ENCODE results near the gene ERBB4.

DNA sequence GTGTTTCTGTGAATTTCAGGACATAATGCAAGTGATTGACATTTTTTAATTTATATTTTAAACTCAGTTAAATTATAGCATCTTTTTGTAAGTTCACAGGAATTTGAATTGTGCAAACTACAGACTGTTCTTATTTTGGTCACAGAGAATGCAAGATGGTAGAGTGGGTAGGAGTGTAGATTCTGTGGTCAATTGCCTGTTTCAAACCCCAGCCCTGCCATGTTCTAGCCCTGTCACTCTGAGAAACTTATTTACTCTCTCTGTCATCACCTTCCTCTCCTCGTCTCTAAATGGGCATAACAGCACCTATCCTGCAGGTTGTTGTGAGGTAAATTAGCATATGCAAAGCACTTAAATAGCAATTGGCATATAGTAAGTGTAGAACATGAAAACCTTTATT is 1102.4 kb downstream of the ERBB4 start:
- TF ChIP-seq SMC3 (IDR thresholded peaks at IDR 0.05; ENCODE audit: borderline replicate concordance, low read length) (no peak), POLR2AphosphoS5 (IDR thresholded peaks at IDR 0.05; ENCODE audit: low read length) (no peak), CHD4 (IDR thresholded peaks at IDR 0.05) (no peak), CHD2 (IDR thresholded peaks at IDR 0.05; ENCODE audit: borderline replicate concordance, low read depth, low read length) (no peak)
- TF ChIP-seq, protein P1, sequence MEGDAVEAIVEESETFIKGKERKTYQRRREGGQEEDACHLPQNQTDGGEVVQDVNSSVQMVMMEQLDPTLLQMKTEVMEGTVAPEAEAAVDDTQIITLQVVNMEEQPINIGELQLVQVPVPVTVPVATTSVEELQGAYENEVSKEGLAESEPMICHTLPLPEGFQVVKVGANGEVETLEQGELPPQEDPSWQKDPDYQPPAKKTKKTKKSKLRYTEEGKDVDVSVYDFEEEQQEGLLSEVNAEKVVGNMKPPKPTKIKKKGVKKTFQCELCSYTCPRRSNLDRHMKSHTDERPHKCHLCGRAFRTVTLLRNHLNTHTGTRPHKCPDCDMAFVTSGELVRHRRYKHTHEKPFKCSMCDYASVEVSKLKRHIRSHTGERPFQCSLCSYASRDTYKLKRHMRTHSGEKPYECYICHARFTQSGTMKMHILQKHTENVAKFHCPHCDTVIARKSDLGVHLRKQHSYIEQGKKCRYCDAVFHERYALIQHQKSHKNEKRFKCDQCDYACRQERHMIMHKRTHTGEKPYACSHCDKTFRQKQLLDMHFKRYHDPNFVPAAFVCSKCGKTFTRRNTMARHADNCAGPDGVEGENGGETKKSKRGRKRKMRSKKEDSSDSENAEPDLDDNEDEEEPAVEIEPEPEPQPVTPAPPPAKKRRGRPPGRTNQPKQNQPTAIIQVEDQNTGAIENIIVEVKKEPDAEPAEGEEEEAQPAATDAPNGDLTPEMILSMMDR (IDR thresholded peaks at IDR 0.05 in 2 of 3, conservative IDR thresholded peaks at IDR 0.05 in 1 of 3; ENCODE audit: control insufficient read depth in 2 of 3, extremely low read depth in 1 of 3, insufficient read depth in 1 of 3, low read depth in 3 of 3, low read length in 3 of 3), result no peak
